CD4-positive, alpha-beta T cell treated with Interleukin-21 for 1 hour (primary cell): ENCODE results near the gene ATP8B2.
"Not testable (repeated sequence)": the region's sequence is repeated elsewhere in the genome, so short reads cannot be mapped to it uniquely, and the experiment has no call there.

Source experiments
- DNase-seq: peaks from one replicate; pipeline ENCODE4 v3.0.0-alpha.2; 2020

The ATP8B2 gene, protein sequence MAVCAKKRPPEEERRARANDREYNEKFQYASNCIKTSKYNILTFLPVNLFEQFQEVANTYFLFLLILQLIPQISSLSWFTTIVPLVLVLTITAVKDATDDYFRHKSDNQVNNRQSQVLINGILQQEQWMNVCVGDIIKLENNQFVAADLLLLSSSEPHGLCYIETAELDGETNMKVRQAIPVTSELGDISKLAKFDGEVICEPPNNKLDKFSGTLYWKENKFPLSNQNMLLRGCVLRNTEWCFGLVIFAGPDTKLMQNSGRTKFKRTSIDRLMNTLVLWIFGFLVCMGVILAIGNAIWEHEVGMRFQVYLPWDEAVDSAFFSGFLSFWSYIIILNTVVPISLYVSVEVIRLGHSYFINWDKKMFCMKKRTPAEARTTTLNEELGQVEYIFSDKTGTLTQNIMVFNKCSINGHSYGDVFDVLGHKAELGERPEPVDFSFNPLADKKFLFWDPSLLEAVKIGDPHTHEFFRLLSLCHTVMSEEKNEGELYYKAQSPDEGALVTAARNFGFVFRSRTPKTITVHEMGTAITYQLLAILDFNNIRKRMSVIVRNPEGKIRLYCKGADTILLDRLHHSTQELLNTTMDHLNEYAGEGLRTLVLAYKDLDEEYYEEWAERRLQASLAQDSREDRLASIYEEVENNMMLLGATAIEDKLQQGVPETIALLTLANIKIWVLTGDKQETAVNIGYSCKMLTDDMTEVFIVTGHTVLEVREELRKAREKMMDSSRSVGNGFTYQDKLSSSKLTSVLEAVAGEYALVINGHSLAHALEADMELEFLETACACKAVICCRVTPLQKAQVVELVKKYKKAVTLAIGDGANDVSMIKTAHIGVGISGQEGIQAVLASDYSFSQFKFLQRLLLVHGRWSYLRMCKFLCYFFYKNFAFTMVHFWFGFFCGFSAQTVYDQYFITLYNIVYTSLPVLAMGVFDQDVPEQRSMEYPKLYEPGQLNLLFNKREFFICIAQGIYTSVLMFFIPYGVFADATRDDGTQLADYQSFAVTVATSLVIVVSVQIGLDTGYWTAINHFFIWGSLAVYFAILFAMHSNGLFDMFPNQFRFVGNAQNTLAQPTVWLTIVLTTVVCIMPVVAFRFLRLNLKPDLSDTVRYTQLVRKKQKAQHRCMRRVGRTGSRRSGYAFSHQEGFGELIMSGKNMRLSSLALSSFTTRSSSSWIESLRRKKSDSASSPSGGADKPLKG

DNA sequence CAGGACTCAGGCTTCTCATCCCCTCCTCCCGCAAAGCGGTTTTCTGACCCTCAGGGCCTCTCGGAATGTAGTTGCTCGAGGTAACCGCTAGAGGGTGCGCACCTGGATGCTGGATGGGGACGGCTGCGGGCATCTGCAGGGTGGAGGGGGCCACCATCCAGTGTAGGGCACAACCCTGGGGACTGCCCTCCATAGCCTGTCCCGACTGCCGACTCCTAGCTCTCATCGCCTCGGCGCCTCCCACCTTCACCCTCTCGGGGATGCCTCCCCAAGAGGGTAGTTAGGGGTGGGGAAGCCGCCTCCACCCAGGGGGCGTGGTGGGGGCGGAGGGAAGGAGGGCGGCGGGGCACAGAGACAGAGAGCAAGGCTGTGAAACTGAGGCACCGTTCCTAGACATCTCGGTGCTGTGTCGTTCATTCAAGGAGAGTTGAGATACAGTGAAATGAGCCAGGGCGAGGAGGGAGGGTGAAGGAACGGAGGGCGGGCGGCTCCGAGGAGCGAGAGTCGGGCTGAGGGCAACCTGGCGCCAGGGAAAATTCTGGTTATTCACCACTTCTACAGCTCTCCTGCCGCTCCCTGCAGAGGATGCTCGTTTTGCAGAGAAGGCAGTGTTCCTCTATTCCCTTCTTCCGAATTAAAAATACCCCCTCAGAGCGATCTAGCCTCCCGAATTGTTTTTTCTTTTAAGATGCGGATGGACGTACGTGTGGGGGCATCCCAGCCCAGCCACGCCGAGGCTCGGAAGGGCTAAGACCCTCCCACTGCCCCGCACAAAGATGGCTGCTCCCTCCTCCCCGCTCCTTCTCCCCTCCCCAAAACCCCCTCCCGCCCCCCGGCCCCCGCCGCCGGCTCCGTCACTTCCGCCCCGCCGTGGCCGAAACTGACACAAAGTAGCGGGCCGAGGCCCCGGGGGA is at the start of gene ATP8B2:
Gene ATP8B2, plus strand, starts transcription at position 857 of the 914 bp plus-strand sequence. CDS start 2,617 bp downstream, outside the sequence.
- peak; percentile 88 for DNase-seq

DNA sequence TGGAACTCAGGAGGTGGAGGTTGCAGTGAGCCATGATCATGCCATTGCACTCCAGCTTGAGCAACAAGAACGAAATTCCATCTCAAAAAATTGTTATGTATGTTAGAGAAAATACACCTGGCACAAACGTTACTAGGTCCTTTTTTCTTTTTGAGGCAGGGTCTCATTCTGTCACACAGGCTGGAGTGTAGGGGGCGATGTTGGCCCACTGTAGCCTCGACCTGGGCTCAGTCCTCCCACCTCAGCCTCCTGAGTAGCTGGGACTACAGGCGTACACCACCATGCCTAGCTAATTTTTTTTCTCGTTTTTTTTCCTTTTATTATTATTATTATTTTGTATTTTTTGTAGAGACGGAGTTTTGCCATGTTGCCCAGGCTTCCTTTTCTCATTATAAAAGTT is 48.5 kb upstream of the ATP8B2 start:
- peak; percentile 40 for DNase-seq

DNA sequence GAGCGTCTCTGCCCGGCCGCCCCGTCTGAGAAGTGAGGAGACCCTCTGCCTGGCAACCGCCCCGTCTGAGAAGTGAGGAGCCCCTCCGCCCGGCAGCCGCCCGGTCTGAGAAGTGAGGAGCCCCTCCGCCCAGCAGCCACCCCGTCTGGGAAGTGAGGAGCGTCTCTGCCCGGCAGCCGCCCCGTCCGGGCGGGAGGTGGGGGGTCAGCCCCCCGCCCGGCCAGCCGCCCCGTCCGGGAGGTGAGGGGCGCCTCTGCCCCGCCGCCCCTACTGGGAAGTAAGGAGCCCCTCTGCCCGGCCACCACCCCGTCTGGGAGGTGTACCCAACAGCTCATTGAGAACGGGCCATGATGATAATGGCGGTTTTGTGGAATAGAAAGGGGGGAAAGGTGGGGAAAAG is 37.7 kb upstream of the ATP8B2 start:
- not testable (repeated sequence) for DNase-seq

DNA sequence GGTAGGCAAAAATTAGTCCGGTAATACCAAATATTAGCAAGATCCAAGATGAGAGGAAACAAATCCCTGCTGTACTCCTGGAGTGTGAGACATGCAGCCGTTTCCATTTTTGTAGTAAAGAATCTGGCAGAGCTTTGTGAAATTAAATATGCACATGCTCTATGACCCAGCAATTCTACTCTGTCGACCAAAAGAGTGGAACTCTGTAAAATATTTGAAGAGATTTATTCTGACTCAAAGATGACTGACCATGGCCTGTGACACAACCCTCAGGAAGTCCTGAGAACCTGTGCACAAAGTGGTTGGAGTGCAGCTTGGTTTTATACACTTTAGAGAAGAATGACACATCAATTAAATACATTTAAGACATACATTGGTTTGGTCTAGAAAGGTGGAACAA is 36.7 kb upstream of the ATP8B2 start:
- DNase-seq = no peak

DNA sequence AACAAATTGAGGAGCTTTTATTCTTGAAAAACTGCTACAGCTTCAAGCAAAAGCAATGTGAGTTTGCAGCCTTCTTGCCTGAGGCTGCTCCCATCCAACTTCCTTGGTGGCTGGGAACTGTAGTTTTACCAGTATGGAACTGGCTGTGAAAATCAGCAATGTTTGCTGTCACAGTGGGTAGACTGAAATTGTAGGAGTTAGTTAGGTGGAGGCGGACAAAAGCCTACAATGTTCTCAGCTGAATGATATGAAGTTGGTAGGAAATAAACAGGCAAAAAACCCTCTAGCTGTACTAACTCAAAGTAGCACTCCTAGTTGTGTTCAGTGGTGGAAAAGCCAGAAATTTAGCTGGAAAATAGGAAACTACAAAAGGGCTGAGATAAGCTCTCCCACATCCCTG is 34.4 kb upstream of the ATP8B2 start:
- DNase-seq = no peak

DNA sequence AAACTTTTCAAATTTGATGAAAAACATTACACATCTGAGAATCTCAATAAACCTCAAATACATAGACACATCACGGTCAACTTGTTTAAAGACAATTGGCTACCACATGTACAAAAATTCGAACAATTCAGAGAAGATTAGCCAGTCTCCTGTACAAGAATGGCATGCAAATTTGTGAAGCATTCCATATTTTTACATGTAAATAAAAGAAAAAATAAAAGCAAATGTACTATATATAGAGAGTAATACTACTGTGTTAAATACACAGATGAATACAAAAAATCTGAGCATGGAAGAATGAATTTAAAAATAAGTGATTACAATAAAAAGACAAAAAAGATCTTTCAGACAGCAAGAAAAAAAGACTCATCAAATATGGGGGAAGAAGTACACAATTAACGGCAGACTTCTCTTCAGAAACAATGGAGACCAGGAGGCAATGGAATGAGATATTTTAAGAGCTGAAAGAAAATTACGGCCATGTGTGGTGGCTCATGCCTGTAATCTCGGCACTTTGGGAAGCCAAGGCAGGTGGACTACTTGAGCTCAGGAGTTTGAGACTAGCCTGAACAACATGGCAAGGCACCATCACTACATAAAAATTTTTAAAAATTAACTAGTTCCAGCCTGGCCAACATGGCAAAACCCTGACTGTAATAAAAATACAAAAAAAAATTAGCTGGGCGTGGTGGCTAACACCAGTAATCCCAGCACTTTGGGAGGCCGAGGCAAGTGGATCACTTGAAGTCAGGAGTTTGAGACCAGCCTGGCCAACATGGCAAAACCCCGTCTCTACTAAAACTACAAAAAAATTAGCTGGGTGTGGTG is 29.7 kb upstream of the ATP8B2 start:
- DNase-seq = no peak

DNA sequence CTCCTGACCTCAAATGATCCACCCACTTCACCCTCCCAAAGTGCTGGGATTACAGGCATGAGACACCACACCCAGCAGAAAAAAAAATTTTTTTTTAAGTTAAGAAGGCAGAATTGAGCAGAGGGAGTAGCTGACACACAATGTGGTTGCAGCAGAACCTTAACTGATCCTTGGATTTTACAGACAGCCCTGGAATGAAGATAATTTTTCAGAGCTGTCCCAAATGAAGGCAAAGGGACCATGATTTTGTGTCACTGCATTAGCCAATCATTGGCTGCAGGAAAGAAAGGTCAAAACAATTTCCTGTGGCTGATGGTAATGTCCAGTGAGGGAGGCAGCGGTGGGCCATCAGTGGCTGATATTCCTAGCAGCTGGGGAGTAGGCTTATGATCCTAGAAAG is 23.7 kb upstream of the ATP8B2 start:
- no peak for DNase-seq

DNA sequence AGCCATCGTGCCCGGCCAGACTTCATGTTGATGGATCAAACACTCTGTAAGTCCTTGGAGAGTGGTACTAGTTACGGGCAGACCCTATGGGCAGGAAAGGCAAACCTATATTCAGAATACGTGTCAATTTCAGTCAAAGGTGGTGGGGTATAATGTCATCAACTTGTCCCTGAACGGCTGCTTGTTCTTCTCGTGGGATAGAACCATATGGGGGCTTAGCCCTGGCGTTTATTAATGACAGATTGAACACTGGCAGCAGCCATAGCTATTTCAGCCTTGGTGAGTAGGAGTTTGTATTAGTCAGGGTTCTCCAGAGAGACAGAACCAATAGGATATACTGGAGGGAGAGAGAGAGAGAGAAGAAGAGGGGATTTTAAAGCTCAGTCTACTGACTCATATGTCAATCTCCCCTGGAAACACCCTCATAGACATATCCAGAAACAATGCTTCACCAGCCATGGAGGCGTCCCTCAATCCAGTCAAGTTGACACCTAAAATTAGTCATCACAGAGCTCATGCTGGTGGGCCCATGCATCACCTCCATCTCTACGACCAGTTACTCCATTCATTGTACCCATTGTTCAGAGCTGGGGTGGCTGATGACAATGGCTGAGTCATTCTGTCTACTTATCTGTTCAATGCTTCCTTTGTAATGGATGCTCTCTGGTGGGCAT is 20.5 kb upstream of the ATP8B2 start:
- no peak for DNase-seq

DNA sequence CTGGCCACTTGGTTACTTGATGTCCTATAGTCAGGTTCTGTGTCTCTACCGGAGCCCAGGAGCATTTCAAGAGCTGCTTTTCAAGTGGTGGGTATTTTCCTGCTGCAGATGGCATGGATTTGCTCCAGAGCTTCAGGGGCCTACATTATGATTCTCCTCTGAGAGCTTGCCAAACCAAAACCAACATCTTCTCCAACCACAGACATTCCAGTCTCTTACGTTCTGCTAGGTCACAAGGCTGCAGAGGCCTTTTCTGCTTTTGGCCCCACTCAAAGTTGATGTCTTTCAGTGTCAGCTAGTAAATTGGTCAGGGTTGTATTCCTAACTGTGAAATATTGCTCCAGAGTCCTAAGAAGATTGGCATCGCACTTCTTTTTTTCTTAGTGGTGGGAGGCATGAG is 19.2 kb upstream of the ATP8B2 start:
- DNase-seq = no peak

DNA sequence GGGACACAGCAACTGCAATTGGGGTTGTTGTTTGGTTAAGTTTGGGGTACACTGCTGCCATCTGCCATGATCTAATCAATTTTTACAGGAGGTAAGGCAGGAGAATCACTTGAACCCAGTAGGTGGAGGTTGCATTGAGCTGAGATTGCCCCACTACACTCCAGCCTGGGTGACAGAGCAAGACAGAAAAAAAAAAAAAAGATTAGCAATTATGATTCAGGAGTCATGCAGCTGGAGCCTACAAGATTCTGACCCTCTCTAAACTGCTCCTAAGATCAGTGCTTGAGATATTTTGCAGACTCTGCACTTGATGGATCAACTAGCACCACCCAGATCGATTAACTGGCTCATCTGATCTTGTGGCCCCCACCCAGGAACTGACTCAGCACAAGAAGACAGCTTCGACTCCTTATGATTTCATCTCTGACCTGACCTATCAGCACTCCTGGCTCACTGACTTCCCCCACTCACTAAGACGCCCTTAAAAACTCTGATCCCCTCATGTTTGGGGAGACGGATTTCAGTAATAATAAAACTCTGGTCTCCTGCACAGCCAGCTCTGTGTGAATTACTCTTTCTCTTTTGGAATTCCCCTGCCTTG is 17.6 kb upstream of the ATP8B2 start:
- peak; percentile 22 for DNase-seq

DNA sequence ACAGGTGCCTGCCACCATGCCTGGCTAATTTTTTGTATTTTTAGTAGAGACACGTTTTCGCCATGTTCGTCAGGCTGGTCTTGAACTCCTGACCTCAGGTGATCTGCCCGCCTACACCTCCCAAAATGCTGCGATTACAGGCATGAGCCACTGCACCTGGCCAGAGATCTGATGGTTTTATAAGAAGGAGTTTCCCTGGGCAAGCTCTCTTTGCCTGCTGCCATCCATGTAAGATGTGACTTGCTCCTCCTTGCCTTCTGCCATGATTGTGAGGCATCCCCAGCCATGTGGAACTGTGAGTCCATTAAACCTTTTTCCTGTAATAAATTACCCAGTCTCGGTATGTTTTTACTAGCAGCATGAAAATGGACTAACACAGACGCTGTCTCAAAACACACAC is 16.2 kb upstream of the ATP8B2 start:
- DNase-seq = not testable (repeated sequence)

DNA sequence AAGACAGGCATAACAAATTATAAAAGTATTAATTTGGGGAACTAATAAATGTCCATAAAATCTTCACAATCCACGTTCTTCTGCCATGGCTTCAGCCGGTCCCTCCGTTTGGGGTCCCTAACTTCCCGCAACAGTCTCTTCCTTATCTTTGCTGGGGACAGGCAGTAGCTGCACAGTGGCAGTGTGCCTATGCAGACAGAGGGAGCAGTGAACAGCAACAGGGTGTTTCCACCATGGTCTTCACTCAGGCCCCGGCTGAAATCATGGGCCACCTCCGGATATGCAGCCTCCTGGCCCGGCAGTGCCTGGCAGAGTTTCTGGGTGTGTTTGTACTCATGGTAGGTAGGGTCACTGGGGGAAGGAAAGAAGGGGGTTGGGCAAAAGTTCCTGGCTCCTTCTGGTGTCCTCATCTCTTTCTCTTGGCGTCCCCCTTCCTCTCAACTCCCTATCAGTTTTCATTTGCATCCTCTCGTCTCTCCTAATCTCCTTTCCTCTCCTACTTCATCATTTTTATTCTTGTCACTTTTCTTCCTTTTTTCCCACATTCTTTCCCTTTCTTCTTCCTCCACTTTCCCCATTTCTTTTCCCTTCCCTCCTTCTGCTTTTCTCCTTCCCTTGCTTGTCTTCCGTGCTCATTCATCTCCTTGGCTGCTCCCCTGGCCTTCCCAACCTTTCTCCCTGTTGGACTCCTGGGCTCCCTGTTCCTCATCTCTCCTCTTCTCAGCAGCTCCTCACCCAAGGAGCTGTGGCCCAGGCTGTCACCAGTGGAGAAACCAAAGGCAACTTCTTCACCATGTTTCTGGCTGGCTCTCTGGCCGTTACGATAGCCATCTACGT is 12.9 kb upstream of the ATP8B2 start:
- DNase-seq = not testable (repeated sequence)

DNA sequence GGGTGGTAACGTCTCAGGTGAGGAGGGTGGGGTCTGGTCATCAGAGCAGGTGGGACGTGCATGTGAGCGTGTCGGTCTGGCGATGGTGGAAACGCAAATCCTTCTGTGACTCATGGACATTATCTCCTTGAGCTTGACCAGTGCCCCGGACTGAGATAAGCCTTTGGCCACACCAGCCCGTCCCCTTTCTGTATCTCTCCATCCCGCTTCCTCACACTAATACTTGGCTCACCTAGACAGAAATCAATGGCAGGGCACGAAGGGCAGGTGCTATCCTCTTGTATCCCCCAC is 12.3 kb upstream of the ATP8B2 start:
- no peak for DNase-seq

DNA sequence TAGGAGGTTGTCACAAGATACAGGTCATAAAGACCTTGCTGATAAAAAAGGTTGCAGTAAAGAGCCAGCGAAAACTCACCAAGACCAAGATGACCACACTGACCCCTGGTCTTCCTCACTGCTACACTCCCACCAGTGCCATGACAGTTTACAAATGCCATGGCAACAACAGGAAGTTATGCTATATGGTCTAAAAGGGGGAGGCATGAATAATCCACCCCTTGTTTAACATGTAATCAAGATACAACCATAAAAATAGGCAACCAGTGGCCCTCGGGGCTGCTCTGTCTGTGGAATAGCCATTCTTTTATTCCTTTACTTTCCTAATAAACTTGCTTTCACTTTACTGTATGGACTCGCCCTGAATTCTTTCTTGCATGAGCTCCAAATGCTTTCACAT is 11.1 kb upstream of the ATP8B2 start:
- not testable (repeated sequence) for DNase-seq

DNA sequence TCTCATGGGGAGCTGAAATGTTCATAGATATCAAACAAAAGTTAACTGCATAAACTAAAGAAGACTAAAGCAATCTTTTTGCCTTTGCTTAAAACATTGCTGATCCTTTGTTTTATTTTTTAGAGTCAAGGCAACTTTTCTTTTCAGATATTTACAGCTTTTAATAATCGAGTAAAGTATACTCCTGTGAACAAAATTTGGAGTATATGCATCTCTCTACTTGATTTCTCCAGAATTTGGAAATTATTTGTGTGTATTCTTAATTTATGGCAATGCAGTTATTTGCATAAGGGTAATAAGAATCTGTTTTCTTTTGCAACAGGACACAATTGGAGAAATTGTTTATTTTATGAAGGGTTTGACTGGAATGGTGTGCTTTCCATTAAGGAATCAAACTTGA is 8.6 kb upstream of the ATP8B2 start:
- no peak for DNase-seq

DNA sequence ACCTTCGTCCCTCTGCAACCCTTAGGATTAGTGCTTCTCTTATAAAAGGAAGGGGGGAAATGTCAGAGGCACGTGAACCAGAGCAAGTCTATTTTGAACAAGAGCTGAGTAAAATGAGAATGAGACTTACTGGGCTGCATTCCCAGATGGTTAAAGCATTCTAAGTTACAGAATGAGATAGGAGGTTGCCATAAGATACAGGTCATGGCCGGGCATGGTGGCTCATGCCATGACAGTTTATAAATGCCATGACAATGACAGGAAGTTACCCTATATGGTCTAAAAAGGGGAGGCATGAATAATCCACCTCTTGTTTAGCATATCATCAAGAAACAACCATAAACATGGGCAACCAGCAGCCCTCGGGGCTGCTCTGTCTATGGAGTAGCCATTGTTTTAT is 6.9 kb upstream of the ATP8B2 start:
- no peak for DNase-seq

DNA sequence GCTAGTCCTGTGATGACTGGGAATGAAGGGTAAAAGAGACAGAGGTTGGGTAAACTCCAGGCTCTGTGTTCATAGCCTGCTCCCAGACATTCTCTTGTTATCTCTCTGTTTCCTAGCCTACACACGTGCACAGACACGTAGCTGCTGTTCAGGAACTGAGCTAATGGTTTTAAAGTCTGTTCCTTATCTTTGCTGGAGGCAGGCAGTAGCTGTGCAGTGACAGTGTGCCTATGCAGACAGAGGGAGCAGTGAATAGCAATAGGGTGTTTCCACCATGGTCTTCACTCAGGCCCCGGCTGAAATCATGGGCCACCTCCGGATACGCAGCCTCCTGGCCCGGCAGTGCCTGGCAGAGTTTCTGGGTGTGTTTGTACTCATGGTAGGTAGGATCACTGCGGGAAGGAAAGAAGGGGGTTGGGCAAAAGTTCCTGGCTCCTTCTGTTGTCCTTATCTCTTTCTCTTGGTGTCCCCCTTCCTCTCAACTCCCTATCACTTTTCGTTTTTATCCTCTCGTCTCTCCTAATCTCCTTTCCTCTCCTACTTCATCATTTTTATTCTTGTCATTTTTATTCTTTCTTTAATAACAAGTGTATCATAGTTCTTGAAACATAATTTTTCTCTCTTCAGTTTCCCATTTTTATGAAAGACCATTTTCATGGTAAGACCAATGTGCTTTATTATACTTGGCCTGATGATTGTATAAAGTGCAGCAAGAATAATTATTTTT is 4.3 kb upstream of the ATP8B2 start, which contains the start of gene AQP10:
Gene AQP10, plus strand, starts transcription at position 212 of the 727 bp plus-strand sequence. Its CDS starts 63 bp downstream, at position 275.
- DNase-seq = no peak

DNA sequence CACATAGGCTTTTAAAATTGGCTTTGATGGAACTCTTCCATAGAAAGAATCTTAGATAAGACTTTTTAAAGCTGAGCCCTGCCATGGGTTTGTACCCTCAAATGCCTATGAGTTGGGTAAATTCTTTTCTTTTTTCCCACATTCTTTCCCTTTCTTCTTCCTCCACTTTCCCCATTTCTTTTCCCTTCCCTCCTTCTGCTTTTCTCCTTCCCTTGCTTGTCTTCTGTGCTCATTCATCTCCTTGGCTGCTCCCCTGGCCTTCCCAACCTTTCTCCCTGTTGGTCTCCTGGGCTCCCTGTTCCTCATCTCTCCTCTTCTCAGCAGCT is 3.8 kb upstream of the ATP8B2 start:
- not testable (repeated sequence) for DNase-seq

DNA sequence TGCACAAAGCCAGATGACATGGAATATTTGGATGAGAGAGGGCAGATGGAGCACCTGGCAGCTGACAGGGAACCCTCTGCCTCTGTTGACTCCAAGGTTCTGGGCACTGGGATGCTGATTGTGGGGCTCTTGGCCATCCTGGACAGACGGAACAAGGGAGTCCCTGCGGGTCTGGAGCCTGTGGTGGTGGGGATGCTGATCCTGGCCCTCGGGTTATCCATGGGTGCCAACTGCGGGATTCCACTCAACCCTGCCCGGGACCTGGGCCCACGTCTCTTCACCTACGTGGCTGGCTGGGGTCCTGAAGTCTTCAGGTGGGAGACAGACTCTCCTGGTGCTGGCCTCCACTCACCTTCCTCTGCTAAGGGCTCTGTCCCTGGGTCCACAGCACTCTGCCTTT is 1.8 kb upstream of the ATP8B2 start:
- DNase-seq = no peak
